Smooth muscle cell (in vitro differentiated cells): ENCODE results near the gene KCNQ1. TPM values are rescaled to one million over a fixed set of nuclear protein-coding genes. Genes with fewer than 3 reads are reported as not detected.

Source experiments
- DNase-seq: peaks from one replicate; lab custom pipeline; 2025; ENCODE audit not compliant: unreplicated experiment; lab: John Stamatoyannopoulos, UW
- H2AFZ ChIP-seq: fragments of 200-600 bp; sonication (generic); 2 replicates; pipeline ENCODE4 v1.6.0; 2016; ENCODE audit warnings: antibody characterized with exemption, low read depth, mild to moderate bottlenecking
- H3F3A ChIP-seq: fragments of 200-600 bp; sonication (generic); 2 replicates; pipeline ENCODE4 v1.6.0; 2017; ENCODE audit warnings: antibody characterized with exemption, low read depth
- H3K27ac ChIP-seq: fragments of 200-600 bp; sonication (generic); 2 replicates; pipeline ENCODE4 v1.5.1; 2016; ENCODE audit warnings: low read depth, mild to moderate bottlenecking
- H3K27me3 ChIP-seq: fragments of 200-600 bp; sonication (generic); 2 replicates; pipeline ENCODE4 v1.6.1; 2016; ENCODE audit warnings: low read depth, mild to moderate bottlenecking
- H3K36me3 ChIP-seq: fragments of 200-600 bp; sonication (generic); 2 replicates; pipeline ENCODE4 v1.5.1; 2016; ENCODE audit warnings: low read depth
- H3K4me1 ChIP-seq: fragments of 200-600 bp; sonication (generic); 2 replicates; pipeline ENCODE4 v1.5.1; 2016; ENCODE audit warnings: low read depth
- H3K4me2 ChIP-seq: fragments of 200-600 bp; sonication (generic); 2 replicates; pipeline ENCODE4 v1.6.0; 2016; ENCODE audit warnings: mild to moderate bottlenecking
- H3K4me3 ChIP-seq: fragments of 200-600 bp; sonication (generic); 2 replicates; pipeline ENCODE4 v1.5.1; 2016; ENCODE audit warnings: mild to moderate bottlenecking
- H3K79me2 ChIP-seq: fragments of 200-600 bp; sonication (generic); 2 replicates; pipeline ENCODE4 v1.6.0; 2016; ENCODE audit warnings: low read depth, mild to moderate bottlenecking
- H3K9ac ChIP-seq: fragments of 200-600 bp; sonication (generic); 2 replicates; pipeline ENCODE4 v1.6.0; 2016; ENCODE audit warnings: low read depth
- H3K9me3 ChIP-seq: fragments of 200-600 bp; sonication (generic); replicated peaks from 2 replicates; pipeline ENCODE4 v1.5.1; 2016; ENCODE audit warnings: low read depth
- H4K20me1 ChIP-seq: fragments of 200-600 bp; sonication (generic); 2 replicates; pipeline ENCODE4 v1.6.0; 2016; ENCODE audit warnings: low read depth
- WGBS: methylation state at CpG from one replicate; pipeline ENCODE4 v1.1.7; 2016; ENCODE audit warnings: low lambda C conversion rate; 5-methylcytosine and 5-hydroxymethylcytosine counted together
- polyA plus RNA-seq: library from polyadenylated mRNA; unstranded; fragments of >200 nt; fragmentation: Nextera tagmentation; extraction: Ambion mirVana; gene quantifications from 2 replicates; pipeline ENCODE4 v1.2.1, GENCODE V29; 2016
- total RNA-seq: library from RNA; depleted of rRNA; stranded (reverse); fragments of >200 nt; gene quantifications from 2 replicates; pipeline ENCODE4 v1.2.3, GENCODE V29; 2014
- TF ChIP-seq, protein P1 (sequence below): fragments of 200-600 bp; sonication (generic); IDR thresholded peaks from 2 replicates; pipeline ENCODE4 v1.5.1; 2017; ENCODE audit warnings: borderline replicate concordance, mild to moderate bottlenecking, antibody characterized with exemption; ENCODE audit not compliant: insufficient read depth, poor library complexity, severe bottlenecking

Gene KCNQ1
- total and polyA plus RNA-seq, 2 experiments from 2014 or later: 1.3 to 2.3 TPM

DNA sequence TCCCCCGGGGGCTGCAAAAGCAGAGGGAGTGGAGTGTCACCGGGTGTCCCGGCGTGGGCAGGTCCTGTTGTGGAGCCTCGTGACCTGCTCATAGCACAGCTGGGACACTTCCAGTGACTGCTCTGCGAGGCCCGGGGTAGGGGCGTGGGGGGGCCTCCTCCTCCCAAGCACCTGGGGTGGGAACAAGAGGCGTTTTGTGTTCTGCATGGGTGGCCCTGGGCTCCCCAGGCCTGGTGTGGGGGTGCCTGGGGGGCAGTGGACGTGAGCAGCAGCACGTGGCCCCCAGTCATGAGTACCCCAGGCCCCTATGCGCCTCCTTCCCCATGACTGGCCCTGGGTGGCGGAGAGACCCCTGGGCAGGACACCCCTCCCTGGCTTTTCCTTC is 104.7 kb downstream of the KCNQ1 start:
- WGBS: 89% methylated on average over 10 of the region's 13 CpGs
- no peaks in the 10 kb centered on the region for H3K79me2 ChIP-seq
- no peak overlapping the region for H3K27ac ChIP-seq
- peaks cover 13% of the 10 kb centered on the region for H3K27me3 ChIP-seq
- no peak for DNase-seq
- H2AFZ ChIP-seq: no peak overlapping the region
- no peaks in the 10 kb centered on the region for H4K20me1 ChIP-seq
- H3K9me3 ChIP-seq: no peaks in the 10 kb centered on the region
- H3F3A ChIP-seq: no peaks in the 10 kb centered on the region
- TF ChIP-seq, protein P1, sequence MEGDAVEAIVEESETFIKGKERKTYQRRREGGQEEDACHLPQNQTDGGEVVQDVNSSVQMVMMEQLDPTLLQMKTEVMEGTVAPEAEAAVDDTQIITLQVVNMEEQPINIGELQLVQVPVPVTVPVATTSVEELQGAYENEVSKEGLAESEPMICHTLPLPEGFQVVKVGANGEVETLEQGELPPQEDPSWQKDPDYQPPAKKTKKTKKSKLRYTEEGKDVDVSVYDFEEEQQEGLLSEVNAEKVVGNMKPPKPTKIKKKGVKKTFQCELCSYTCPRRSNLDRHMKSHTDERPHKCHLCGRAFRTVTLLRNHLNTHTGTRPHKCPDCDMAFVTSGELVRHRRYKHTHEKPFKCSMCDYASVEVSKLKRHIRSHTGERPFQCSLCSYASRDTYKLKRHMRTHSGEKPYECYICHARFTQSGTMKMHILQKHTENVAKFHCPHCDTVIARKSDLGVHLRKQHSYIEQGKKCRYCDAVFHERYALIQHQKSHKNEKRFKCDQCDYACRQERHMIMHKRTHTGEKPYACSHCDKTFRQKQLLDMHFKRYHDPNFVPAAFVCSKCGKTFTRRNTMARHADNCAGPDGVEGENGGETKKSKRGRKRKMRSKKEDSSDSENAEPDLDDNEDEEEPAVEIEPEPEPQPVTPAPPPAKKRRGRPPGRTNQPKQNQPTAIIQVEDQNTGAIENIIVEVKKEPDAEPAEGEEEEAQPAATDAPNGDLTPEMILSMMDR: no peak
- no peak overlapping the region for H3K4me3 ChIP-seq
- peaks cover 5% of the 10 kb centered on the region for H3K4me1 ChIP-seq
- no peak overlapping the region for H3K9ac ChIP-seq
- no peaks in the 10 kb centered on the region for H3K36me3 ChIP-seq
- no peak overlapping the region for H3K4me2 ChIP-seq

DNA sequence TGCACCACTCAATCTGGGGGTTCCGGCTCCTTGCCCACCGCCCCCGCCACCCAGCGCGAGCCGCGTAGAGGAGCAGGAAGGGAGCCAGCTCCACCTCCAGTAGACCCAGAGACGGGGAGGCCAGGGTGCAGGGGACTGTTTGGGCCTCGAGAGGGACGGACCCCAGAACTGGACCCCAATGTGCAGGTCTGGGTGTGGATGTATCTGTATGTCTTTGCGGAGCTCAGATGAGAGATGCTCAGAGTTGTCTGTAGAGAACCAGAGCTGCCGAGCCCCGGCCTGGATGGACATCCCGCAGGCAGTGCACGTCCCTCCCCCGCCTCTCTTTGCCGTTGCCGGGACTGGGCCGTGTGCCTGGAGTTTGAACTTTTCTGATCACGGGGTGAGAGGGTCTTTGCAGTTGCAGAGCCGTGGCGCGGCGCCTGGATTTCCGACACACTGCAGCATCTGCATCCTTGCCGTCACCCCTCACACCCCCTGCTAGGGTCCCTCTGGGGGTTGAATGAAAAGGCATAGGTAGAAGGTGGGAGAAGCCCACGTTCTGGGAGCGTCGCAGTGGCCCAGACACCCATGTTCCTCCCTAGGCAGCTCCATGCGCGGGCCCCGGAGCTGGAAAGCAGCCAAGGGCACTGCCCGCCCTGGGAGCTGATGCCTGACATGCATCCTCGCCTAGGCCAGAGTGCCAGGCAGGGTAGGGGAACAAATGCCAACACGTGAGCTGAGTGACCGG is 105.2 kb downstream of the KCNQ1 start:
- Histone ChIP-seq H3F3A (no peaks in the 10 kb centered on the region), H3K4me3 (no peak overlapping the region), H3K27ac (no peak overlapping the region), H2AFZ (no peak overlapping the region), H3K9me3 (no peaks in the 10 kb centered on the region), H3K36me3 (no peaks in the 10 kb centered on the region), H4K20me1 (no peaks in the 10 kb centered on the region), H3K9ac (no peak overlapping the region), H3K4me2 (no peak overlapping the region), H3K27me3 (peaks cover 12% of the 10 kb centered on the region), H3K79me2 (no peaks in the 10 kb centered on the region), H3K4me1 (peaks cover 10% of the 10 kb centered on the region)
- WGBS: 91% methylated on average over 36 of the region's 36 CpGs
- TF ChIP-seq, protein P1: no peak
- no peak for DNase-seq

DNA sequence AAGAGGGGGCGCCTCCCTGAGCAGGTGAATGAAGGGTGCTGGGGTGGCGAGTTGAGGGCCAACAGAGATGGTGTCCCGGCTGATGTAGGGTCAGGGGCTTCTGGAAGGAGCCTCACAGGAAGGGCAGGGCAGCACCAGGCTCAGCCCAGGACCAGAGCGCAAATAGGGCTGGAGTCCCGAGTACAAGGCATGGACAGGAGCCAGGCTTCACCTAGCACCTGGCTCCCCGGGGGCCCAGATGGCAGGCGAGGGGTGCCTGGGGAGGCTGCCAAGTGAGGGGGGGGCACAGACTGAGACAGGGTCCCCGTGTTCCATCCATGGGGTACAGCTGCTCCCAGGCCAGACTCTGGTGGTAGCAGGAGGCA is 105.8 kb downstream of the KCNQ1 start:
- H3K27ac ChIP-seq: no peak overlapping the region
- no peaks in the 10 kb centered on the region for H3K9me3 ChIP-seq
- peaks cover 12% of the 10 kb centered on the region for H3K4me1 ChIP-seq
- H2AFZ ChIP-seq: no peak overlapping the region
- peaks cover 6% of the 10 kb centered on the region for H3K27me3 ChIP-seq
- no peaks in the 10 kb centered on the region for H3K36me3 ChIP-seq
- H3K4me2 ChIP-seq: no peak overlapping the region
- no peak for DNase-seq
- H3K4me3 ChIP-seq: no peak overlapping the region
- H3K79me2 ChIP-seq: no peaks in the 10 kb centered on the region
- H4K20me1 ChIP-seq: no peaks in the 10 kb centered on the region
- no peak overlapping the region for H3K9ac ChIP-seq
- 94% methylated on average over 8 of the region's 8 CpGs for WGBS
- H3F3A ChIP-seq: no peaks in the 10 kb centered on the region
- TF ChIP-seq, protein P1: no peak

DNA sequence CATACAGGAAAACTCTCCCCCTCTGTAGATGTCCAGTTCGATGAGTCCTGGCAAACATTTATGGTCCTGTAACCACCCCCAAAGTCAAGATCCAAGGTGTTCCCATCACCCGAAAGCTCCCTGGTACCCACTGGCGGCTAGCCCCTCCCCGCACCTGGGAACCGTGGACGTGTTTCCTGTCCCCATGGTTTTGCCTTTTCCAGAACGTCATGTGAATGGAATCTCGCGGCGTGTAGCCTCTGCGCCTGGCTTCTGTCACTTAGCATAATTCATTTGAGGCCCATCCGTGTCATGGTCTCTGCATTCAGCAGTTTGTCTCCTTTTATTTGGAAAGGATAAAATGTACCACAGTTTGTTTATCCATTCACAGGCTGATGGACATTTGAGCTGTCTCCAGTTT is 106.3 kb downstream of the KCNQ1 start:
- Histone ChIP-seq H4K20me1 (no peaks in the 10 kb centered on the region), H3K4me1 (peaks cover 12% of the 10 kb centered on the region), H3K9me3 (no peaks in the 10 kb centered on the region), H2AFZ (no peak overlapping the region), H3K79me2 (no peaks in the 10 kb centered on the region), H3K4me3 (no peak overlapping the region), H3K36me3 (no peaks in the 10 kb centered on the region), H3F3A (no peaks in the 10 kb centered on the region), H3K9ac (no peak overlapping the region), H3K4me2 (no peak overlapping the region), H3K27me3 (peaks cover 2% of the 10 kb centered on the region), H3K27ac (no peak overlapping the region)
- WGBS: 85% methylated on average over 12 of the region's 12 CpGs
- TF ChIP-seq, protein P1: no peak
- DNase-seq: no peak
